ENCODE results near the gene DPM3.
"Not testable (repeated sequence)": the region's sequence is repeated elsewhere in the genome, so short reads cannot be mapped to it uniquely, and the experiment has no call there.

The DPM3 gene

GRCh38 chr1:155155996-155156643, 15.8 kb upstream of the DPM3 start:
- not testable (repeated sequence) for DNase-seq

GRCh38 chr1:155145491-155145890, 5.2 kb upstream of the DPM3 start:
- no peak for DNase-seq

- no peak for DNase-seq
These were observed 1.4 kb upstream of the DPM3 start for GRCh38 chr1:155141749-155142148.

GRCh38 chr1:155140630-155140953, 261 bp upstream of the DPM3 start:
- no peak for DNase-seq

GRCh38 chr1:155137154-155137949, 3.0 kb downstream of the DPM3 start:
- no peak for DNase-seq

GRCh38 chr1:155136748-155137147, 3.6 kb downstream of the DPM3 start:
- no peak for DNase-seq

GRCh38 chr1:155135415-155136028, 4.8 kb downstream of the DPM3 start, which contains the start of gene SLC50A1:
Gene SLC50A1 (plus strand): TSS chr1:155135852. CDS start chr1:155135912, 60 bp downstream.
- DNase-seq, result peak; percentile 76

- DNase-seq, result no peak
These were observed 5.4 kb downstream of the DPM3 start for GRCh38 chr1:155134880-155135414.

GRCh38 chr1:155134322-155134721, 6.0 kb downstream of the DPM3 start:
- no peak for DNase-seq

GRCh38 chr1:155133799-155134281, 6.5 kb downstream of the DPM3 start:
- DNase-seq, result no peak

- no peak for DNase-seq
These were observed 8.5 kb downstream of the DPM3 start for GRCh38 chr1:155131856-155132255.

- no peak for DNase-seq
These were observed 9.0 kb downstream of the DPM3 start for GRCh38 chr1:155131285-155131684.

GRCh38 chr1:155130272-155131006, 9.9 kb downstream of the DPM3 start:
- DNase-seq, result no peak

GRCh38 chr1:155128755-155129473, 11.4 kb downstream of the DPM3 start:
- DNase-seq, result no peak

GRCh38 chr1:155127967-155128754, 12.2 kb downstream of the DPM3 start:
- DNase-seq, result no peak

- no peak for DNase-seq
These were observed 13.0 kb downstream of the DPM3 start, which contains the start of gene EFNA1 for GRCh38 chr1:155127105-155127966. Gene EFNA1 (plus strand): TSS chr1:155127876. CDS start chr1:155127978, 102 bp downstream.

- DNase-seq, result peak; percentile 28
These were observed 13.7 kb downstream of the DPM3 start for GRCh38 chr1:155126556-155127104.

GRCh38 chr1:155125946-155126555, 14.3 kb downstream of the DPM3 start:
- no peak for DNase-seq

GRCh38 chr1:155125511-155125945, 14.8 kb downstream of the DPM3 start:
- no peak for DNase-seq

All from NCI-H1417 treated with DMSO at 0.1 percent for 48 hours (cell line).